CD14-positive monocyte (primary cell): ENCODE results near the gene SLC25A43. TPM values are rescaled to one million over a fixed set of nuclear protein-coding genes. Genes with fewer than 3 reads are reported as not detected.

Experiments
- DNase-seq, 3 donors: peaks; one replicate each; pipeline ENCODE4 v3.0.0-alpha.2; 2011 to 2022
- H2AFZ ChIP-seq: 2 replicates; pipeline ENCODE4 v1.6.0; 2012; ENCODE audit warnings: mild to moderate bottlenecking, low read depth, low read length, inconsistent platforms; ENCODE audit not compliant: insufficient read depth, poor library complexity, severe bottlenecking
- H3K27ac ChIP-seq, 2 donors: 1 replicate in 1 of 2; 2 replicates in 1 of 2; pipeline ENCODE4 v1.5.1; 2012 to 2013; ENCODE audit warnings: low read length in 2 of 2, control low read depth in 1 of 2, inconsistent platforms in 1 of 2, low read depth in 1 of 2, mild to moderate bottlenecking in 1 of 2
- H3K27me3 ChIP-seq, 2 donors: one replicate each; pipeline versions ENCODE4 v1.6.0 to v1.6.1; 2011 to 2013; ENCODE audit warnings: low read length in 2 of 2; ENCODE audit not compliant: control insufficient read depth in 2 of 2, insufficient read depth in 2 of 2
- H3K36me3 ChIP-seq, 2 donors: replicated peaks in 1 of 2; 1 replicate in 1 of 2; 2 replicates in 1 of 2; pipeline versions ENCODE4 v1.5.1 to v1.6.1; 2012 to 2013; ENCODE audit warnings: low read length in 2 of 2, control low read depth in 1 of 2, inconsistent platforms in 1 of 2, mild to moderate bottlenecking in 1 of 2; ENCODE audit not compliant: insufficient read depth in 2 of 2, control insufficient read depth in 1 of 2
- H3K4me1 ChIP-seq, 2 donors: 1 replicate in 1 of 2; 2 replicates in 1 of 2; pipeline versions ENCODE4 v1.5.1 to v1.6.1; 2012 to 2013; ENCODE audit warnings: low read length in 2 of 2, control low read depth in 1 of 2, inconsistent platforms in 1 of 2, mild to moderate bottlenecking in 1 of 2, moderate library complexity in 1 of 2; ENCODE audit not compliant: insufficient read depth in 2 of 2, control insufficient read depth in 1 of 2
- H3K4me2 ChIP-seq: replicated peaks from 2 replicates; pipeline ENCODE3; 2012; ENCODE audit warnings: low read length, moderate library complexity, mild to moderate bottlenecking; ENCODE audit not compliant: poor library complexity, severe bottlenecking; ENCODE audit errors: extremely low read depth
- H3K4me3 ChIP-seq, 3 experiments: fragments of 200-600 bp in 1 of 3; sonication (generic) in 1 of 3; replicated peaks in 1 of 3; 1 replicate in 2 of 3; 2 replicates in 1 of 3; pipeline ENCODE4 v1.5.1; 2011 to 2013; ENCODE audit warnings: low read length in 3 of 3, mild to moderate bottlenecking in 3 of 3, control low read depth in 2 of 3, low read depth in 2 of 3, inconsistent platforms in 1 of 3, moderate library complexity in 1 of 3
- H3K79me2 ChIP-seq: 2 replicates; pipeline ENCODE4 v1.6.0; 2012; ENCODE audit warnings: mild to moderate bottlenecking, control low read depth, inconsistent platforms, low read length, moderate library complexity; ENCODE audit not compliant: insufficient read depth
- H3K9ac ChIP-seq: 2 replicates; pipeline ENCODE4 v1.6.0; 2017; ENCODE audit warnings: low read length, mild to moderate bottlenecking; ENCODE audit not compliant: insufficient read depth, poor library complexity, severe bottlenecking
- H3K9me3 ChIP-seq, 2 donors: replicated peaks in 1 of 2; 1 replicate in 1 of 2; 2 replicates in 1 of 2; pipeline versions ENCODE4 v1.5.1 to v1.6.1; 2012 to 2013; ENCODE audit warnings: low read length in 2 of 2, control low read depth in 1 of 2; ENCODE audit not compliant: control insufficient read depth in 1 of 2, insufficient read depth in 1 of 2
- H4K20me1 ChIP-seq: 2 replicates; pipeline ENCODE4 v1.6.0; 2012; ENCODE audit warnings: mild to moderate bottlenecking, low read length, control low read depth, moderate library complexity; ENCODE audit not compliant: insufficient read depth
- H3K27ac Mint-ChIP-seq, 7 donors: one replicate each; pipeline ENCODE4 v1.8.0; 2020; ENCODE audit warnings: mild to moderate bottlenecking in 7 of 7, mixed read lengths in 7 of 7, moderate library complexity in 6 of 7, inconsistent platforms in 2 of 7
- H3K27me3 Mint-ChIP-seq, 3 donors: one replicate each; pipeline ENCODE4 v1.8.0; 2021 to 2022; ENCODE audit warnings: low read depth in 3 of 3, mild to moderate bottlenecking in 3 of 3, mixed read lengths in 3 of 3, moderate library complexity in 3 of 3, inconsistent platforms in 1 of 3
- H3K36me3 Mint-ChIP-seq, 2 donors: one replicate each; pipeline ENCODE4 v1.8.0; 2020; ENCODE audit warnings: mixed read lengths in 2 of 2, inconsistent platforms in 1 of 2, mild to moderate bottlenecking in 1 of 2
- H3K4me1 Mint-ChIP-seq: one replicate; pipeline ENCODE4 v1.8.0; 2020; ENCODE audit warnings: mild to moderate bottlenecking, mixed read lengths
- H3K4me3 Mint-ChIP-seq, 2 donors: one replicate each; pipeline ENCODE4 v1.8.0; 2020; ENCODE audit warnings: mild to moderate bottlenecking in 2 of 2, mixed read lengths in 2 of 2, moderate library complexity in 1 of 2
- H3K9me3 Mint-ChIP-seq, 7 donors: one replicate each; pipeline ENCODE4 v1.8.0; 2020 to 2022; ENCODE audit warnings: mixed read lengths in 7 of 7, mild to moderate bottlenecking in 6 of 7, moderate library complexity in 6 of 7, inconsistent platforms in 2 of 7
- WGBS: methylation state at CpG from one replicate; pipeline ENCODE4 v1.1.5; 2013; ENCODE audit warnings: missing lambda C conversion rate; ENCODE audit not compliant: insufficient coverage; 5-methylcytosine and 5-hydroxymethylcytosine counted together
- intact Hi-C, 2 donors: fragments of 100-400 bp; cut with micrococcal nuclease; formaldehyde crosslinking; loops; one replicate each; pipeline versions ENCODE4 v1.15.0 to v1.15.1; 2023
- polyA plus RNA-seq, 3 donors: library from polyadenylated mRNA; depleted of rRNA in 1 of 3; unstranded in 2 of 3; stranded (reverse) in 1 of 3; fragments of 300-500 nt in 2 of 3; fragments of >200 nt in 1 of 3; fragmentation: Illumina TruSeq in 2 of 3; gene quantifications; 1 replicate in 2 of 3; 2 replicates in 1 of 3; pipeline ENCODE4 v1.2.3, GENCODE V29; 2012 to 2021
- TF ChIP-seq, protein P1 (sequence below): fragments of 200-600 bp; IDR thresholded peaks from one replicate; pipeline ENCODE4 v1.8.0; 2022; ENCODE audit warnings: antibody characterized with exemption, mild to moderate bottlenecking

The SLC25A43 gene
- polyA plus RNA-seq, 3 donors = 6.8 to 9.2 (median 8.6) TPM

- no peak overlapping the region for H3K4me3 ChIP-seq
- TF ChIP-seq, protein P1, sequence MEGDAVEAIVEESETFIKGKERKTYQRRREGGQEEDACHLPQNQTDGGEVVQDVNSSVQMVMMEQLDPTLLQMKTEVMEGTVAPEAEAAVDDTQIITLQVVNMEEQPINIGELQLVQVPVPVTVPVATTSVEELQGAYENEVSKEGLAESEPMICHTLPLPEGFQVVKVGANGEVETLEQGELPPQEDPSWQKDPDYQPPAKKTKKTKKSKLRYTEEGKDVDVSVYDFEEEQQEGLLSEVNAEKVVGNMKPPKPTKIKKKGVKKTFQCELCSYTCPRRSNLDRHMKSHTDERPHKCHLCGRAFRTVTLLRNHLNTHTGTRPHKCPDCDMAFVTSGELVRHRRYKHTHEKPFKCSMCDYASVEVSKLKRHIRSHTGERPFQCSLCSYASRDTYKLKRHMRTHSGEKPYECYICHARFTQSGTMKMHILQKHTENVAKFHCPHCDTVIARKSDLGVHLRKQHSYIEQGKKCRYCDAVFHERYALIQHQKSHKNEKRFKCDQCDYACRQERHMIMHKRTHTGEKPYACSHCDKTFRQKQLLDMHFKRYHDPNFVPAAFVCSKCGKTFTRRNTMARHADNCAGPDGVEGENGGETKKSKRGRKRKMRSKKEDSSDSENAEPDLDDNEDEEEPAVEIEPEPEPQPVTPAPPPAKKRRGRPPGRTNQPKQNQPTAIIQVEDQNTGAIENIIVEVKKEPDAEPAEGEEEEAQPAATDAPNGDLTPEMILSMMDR = no peak
- no CpG with 5 or more reads among the region's 1 CpG for WGBS
- no peak overlapping the region for H3K4me2 ChIP-seq
- Mint-ChIP-seq H3K9me3 (peaks cover 0 to 2% (median 0%) of the 10 kb centered on the region in 7 donors), H3K27ac (no peak overlapping the region), H3K36me3 (peaks cover 22 to 26% of the 10 kb centered on the region in 2 donors), H3K4me3 (no peak overlapping the region), H3K27me3 (peaks cover 0 to 13% (median 0%) of the 10 kb centered on the region in 3 donors), H3K4me1 (peaks cover 14% of the 10 kb centered on the region)
- intact Hi-C loops = no loop called here
- no peak overlapping the region for H2AFZ ChIP-seq
- H3K36me3 ChIP-seq = peaks cover 9 to 27% of the 10 kb centered on the region in 2 donors
- no peak for DNase-seq
- H4K20me1 ChIP-seq = no peaks in the 10 kb centered on the region
- H3K4me1 ChIP-seq = peaks cover 4 to 13% of the 10 kb centered on the region in 2 donors
- no peaks in the 10 kb centered on the region for H3K79me2 ChIP-seq
- H3K27ac ChIP-seq = no peak overlapping the region
- H3K9me3 ChIP-seq = no peaks in the 10 kb centered on the region
- no peaks in the 10 kb centered on the region for H3K27me3 ChIP-seq
- no peak overlapping the region for H3K9ac ChIP-seq
These were observed 7.6 kb downstream of the SLC25A43 start for GRCh38 chrX:119406776-119407175.

GRCh38 chrX:119407681-119408080 lies 8.5 kb downstream of the SLC25A43 start:
- Mint-ChIP-seq H3K4me1 (peaks cover 5% of the 10 kb centered on the region), H3K27me3 (peaks cover 0 to 13% (median 0%) of the 10 kb centered on the region in 3 donors), H3K4me3 (no peak overlapping the region), H3K27ac (peak overlapping the region in 1 of 7 donors; percentile 69), H3K36me3 (peaks cover 24 to 26% of the 10 kb centered on the region in 2 donors), H3K9me3 (peaks cover 0 to 2% (median 0%) of the 10 kb centered on the region in 7 donors)
- Histone ChIP-seq H3K9me3 (no peaks in the 10 kb centered on the region), H3K9ac (no peak overlapping the region), H3K36me3 (peaks cover 11 to 27% of the 10 kb centered on the region in 2 donors), H3K4me3 (no peak overlapping the region), H2AFZ (no peak overlapping the region), H3K4me2 (no peak overlapping the region), H4K20me1 (no peaks in the 10 kb centered on the region), H3K27ac (no peak overlapping the region), H3K27me3 (no peaks in the 10 kb centered on the region), H3K79me2 (no peaks in the 10 kb centered on the region), H3K4me1 (peaks cover 0 to 7% of the 10 kb centered on the region in 2 donors)
- TF ChIP-seq, protein P1 = no peak
- WGBS = 67% methylated on average over 2 of the region's 9 CpGs
- DNase-seq = no peak
- intact Hi-C loops = no loop called here
